Stomach (tissue), 4 donors: ENCODE results near the gene PIKFYVE.
"Not testable (repeated sequence)": the region's sequence is repeated elsewhere in the genome, so short reads cannot be mapped to it uniquely, and the experiment has no call there.

Source experiments
- EP300 ChIP-seq: sonication (generic); formaldehyde crosslinking; IDR thresholded peaks from one replicate; pipeline ENCODE4 v1.6.1; 2017; ENCODE audit warnings: antibody characterized with exemption
- POLR2A ChIP-seq, 4 donors: fragments of 450-650 bp; IDR thresholded peaks; one replicate each; pipeline ENCODE4 v1.6.1; 2016; ENCODE audit warnings: antibody characterized with exemption in 4 of 4, control low read depth in 2 of 4, mild to moderate bottlenecking in 1 of 4, moderate library complexity in 1 of 4
- TF ChIP-seq, protein P1 (sequence below), 7 experiments: fragments of 450-650 bp in 4 of 7; fragments of 200-600 bp in 3 of 7; sonication (generic) in 3 of 7; IDR thresholded peaks; one replicate each; pipeline ENCODE4 v1.5.1; 2016 to 2019; ENCODE audit warnings: antibody characterized with exemption in 7 of 7, control low read depth in 2 of 7, mild to moderate bottlenecking in 1 of 7

DNA sequence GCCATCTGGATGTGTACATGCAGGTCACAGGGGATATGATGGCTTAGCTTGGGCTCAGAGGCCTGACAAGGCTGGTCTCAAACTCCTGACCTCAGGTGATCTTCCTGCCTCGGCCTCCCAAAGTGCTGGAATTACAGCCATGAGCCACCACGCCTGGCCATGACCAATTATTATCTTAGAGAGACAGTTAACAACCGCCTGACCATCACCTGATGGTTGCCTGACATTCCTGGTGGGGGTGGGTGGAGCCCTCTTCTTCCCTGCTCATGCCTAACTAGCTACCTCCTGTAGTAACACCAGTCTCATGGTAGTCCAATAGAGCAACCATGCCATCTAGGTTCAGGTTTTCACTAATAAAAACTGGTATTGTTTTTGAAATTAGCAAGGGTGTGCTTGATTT is 44.2 kb upstream of the PIKFYVE start:
- TF ChIP-seq EP300; POLR2A (IDR thresholded peaks at IDR 0.05): not testable (repeated sequence)
- TF ChIP-seq, protein P1, sequence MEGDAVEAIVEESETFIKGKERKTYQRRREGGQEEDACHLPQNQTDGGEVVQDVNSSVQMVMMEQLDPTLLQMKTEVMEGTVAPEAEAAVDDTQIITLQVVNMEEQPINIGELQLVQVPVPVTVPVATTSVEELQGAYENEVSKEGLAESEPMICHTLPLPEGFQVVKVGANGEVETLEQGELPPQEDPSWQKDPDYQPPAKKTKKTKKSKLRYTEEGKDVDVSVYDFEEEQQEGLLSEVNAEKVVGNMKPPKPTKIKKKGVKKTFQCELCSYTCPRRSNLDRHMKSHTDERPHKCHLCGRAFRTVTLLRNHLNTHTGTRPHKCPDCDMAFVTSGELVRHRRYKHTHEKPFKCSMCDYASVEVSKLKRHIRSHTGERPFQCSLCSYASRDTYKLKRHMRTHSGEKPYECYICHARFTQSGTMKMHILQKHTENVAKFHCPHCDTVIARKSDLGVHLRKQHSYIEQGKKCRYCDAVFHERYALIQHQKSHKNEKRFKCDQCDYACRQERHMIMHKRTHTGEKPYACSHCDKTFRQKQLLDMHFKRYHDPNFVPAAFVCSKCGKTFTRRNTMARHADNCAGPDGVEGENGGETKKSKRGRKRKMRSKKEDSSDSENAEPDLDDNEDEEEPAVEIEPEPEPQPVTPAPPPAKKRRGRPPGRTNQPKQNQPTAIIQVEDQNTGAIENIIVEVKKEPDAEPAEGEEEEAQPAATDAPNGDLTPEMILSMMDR (IDR thresholded peaks at IDR 0.05), result not testable (repeated sequence)
